Measurements from ENCODE around the gene PGGHG.

The PGGHG gene

DNA sequence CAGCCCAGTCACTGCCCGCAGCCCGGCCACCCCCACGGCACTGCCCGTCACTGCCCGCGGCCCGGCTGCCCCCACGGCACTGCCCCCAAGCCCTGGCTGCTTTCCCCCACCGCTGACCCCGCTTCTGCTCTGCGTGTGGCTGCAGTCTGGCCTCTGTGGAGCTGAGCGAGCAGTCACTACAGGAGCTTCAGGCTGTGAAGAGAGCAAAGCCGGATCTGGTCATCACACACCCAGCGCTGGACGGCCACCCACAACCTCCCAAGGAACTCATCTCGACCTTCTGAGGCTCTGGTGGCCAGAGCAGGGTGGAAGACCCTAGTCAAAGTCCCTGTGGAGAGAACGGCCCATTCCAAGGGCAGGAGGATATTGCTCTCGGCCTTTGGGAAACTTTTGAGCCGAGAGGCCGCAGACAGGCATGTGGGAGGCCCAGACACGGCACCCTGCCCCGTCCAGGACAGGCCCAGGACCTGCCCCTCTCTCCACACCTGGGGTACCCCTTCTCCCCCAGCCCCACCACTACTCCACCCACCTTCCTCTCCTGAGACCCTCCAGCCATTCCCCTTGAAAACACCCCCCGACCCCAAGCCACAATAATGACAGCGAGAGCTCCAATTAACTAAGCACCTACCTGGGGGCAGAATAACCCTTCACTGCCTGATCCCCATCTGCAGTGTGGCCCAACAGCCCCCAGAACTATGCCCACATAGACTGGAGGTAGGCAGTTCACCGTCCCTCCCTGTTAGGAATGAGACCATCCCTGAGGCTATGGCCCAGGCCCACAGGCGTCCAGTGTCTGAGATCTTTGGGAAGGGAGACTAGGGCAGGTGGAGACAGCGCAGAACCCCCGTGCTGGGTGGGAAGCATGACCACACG is 3.7 kb upstream of the PGGHG start:
- no peak for DNase-seq

DNA sequence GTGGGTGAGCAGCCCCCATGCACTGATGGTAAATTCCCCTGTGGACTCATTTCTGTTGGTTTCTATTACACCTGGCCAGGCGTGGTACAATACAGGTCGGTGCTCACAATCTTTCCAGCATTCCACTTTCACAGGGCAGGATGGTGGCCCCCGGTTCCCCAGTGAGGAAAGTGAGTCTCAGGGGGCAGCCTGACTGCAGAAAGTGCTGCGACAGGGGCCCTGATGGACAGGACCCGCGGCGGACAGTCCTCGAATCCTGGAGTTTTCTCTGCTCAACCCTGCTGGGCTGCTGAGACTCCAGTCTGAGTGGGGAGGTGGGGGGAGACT is 3.1 kb upstream of the PGGHG start:
- no peak for DNase-seq

DNA sequence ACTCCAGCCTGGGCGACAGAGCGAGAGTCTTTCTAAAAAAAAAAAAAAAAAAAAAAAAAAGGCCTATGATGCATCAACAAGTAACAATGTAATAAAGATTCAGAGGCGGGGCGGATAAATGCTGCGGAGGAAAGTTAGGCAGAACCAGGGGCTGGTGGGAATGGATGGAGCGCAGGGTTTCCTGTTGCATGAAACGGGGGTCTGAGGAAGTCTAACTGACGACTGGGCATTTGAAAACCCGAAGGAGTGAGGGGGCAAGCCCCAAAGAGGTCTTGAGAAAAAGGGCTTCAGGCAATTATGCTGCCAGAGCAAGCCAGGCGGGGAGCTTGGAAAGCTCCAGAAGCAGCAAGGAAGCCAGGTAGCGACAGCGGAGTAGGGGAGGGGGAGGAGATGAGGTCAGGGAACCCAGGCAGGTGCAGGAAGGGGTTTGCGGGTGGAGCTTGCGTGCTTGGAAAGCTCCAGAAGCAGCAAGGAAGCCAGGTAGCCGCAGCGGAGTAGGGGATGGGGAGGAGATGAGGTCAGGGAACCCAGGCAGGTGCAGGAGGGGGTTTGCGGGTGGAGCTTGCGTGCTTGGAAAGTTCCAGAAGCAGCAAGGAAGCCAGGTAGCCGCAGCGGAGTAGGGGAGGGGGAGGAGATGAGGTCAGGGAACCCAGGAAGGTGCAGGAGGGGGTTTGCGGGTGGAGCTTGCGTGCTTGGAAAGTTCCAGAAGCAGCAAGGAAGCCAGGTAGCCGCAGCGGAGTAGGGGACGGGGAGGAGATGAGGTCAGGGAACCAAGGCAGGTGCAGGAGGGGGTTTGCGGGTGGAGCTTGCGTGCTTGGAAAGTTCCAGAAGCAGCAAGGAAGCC is 1.7 kb upstream of the PGGHG start:
- DNase-seq: peak; percentile 49

DNA sequence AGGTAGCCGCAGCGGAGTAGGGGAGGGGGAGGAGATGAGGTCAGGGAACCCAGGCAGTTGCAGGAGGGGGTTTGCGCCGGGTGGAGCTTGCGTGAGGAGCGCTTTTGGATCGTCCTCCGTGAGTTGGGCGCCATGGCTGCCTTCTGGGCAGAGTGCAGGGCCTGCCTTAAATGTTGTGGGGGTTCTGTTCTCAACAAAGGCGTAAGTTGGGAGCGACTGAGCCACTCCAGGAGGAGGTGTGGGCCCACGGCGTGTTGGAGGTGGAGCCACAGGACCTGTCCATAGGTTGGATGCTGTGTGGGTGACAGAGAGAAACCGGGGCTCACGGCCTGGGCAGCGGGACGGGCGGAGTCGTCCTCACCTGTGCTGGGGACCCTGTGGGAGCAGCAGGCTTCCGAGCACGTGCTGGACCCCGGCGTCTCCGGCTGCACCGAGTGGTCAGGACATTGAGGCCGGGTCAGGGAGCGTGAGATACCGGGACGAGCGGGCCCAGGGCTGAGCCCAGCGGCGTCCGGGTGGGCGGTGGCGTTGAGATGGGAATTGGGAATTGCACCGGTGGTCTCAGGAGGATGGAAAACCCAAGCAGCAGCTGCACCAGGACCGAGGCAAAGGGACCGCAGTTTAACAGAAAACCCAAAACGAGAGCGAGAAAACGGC is 977 bp upstream of the PGGHG start:
- peak; percentile 27 for DNase-seq

DNA sequence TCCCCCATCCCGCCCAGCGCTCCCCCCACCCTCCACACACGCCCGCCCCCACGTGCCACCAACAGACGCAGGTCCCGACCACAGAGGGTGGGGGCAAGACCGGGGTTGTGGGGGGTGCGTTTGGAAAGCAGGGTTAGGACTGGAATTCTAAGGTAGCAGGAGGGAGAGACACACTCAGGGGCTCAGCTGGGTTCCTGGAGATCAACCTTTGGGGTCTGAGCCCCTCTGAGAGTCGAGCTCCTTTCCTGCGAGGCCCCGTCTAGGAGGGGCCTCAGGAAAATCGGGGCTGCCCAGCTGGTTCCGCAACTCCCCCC is 429 bp downstream of the PGGHG start:
- no peak for DNase-seq

DNA sequence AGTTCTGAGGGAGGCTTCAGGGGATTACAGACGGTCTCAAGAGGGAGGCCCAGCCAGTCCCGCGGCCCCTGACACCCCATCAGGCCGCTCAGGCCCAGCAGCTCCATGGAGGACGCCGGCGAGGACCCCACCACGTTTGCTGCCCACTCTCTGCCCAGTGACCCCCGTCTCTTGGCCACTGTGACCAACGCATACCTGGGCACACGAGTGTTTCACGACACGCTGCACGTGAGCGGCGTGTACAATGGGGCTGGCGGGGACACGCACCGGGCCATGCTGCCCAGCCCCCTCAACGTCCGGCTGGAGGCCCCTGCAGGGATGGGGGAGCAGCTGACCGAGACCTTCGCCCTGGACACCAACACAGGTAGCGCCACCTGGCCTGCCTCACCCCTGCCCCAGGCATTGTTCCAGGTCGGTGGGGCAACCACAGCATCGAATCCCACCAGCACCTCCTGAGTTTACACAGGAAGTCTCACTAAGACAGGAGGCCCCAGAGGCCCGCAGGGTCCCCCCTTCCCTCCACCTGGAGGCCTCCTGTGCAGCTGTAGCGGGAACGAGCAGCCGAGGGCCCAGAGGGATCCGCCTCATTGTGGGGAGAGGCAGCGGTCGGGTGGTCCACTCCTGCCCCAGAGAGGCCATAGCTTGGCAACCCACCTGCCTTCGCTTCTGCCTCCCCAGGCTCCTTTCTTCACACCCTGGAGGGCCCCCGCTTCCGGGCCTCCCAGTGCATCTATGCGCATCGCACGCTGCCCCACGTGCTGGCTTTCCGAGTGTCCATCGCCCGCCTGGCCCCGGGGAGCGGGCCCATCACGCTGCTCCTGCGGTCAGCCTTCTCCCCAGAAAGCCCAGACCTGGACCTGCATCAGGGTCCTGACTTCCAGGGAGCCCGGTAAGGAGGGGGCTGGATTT is 1.0 kb downstream of the PGGHG start:
- DNase-seq: no peak

DNA sequence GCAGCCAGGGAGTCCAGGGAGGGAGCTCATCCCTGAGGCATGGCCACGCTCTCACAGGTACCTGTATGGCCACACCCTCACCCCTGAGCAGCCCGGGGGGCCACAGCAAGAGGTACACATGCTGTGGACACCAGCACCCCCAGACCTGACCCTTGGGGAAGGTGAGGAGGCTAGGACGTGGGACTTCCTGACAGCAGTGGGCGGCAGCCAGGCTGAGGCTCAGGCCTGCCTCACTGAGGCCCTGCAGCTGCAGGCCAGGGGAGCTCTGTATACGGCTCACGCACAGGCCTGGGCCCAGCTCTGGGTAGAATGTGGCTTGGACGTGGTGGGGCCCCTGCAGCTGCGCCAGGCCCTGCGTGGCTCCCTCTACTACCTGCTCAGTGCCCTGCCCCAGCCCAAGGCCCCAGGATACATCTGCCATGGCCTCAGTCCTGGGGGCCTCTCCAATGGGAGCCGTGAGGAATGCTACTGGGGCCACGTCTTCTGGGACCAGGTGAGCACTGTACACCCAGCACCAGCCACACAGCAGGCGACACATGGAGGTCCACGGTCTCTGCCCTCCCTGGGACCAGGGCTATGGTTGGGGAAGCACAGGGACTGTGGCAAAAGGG is 1.8 kb downstream of the PGGHG start:
- no peak for DNase-seq

DNA sequence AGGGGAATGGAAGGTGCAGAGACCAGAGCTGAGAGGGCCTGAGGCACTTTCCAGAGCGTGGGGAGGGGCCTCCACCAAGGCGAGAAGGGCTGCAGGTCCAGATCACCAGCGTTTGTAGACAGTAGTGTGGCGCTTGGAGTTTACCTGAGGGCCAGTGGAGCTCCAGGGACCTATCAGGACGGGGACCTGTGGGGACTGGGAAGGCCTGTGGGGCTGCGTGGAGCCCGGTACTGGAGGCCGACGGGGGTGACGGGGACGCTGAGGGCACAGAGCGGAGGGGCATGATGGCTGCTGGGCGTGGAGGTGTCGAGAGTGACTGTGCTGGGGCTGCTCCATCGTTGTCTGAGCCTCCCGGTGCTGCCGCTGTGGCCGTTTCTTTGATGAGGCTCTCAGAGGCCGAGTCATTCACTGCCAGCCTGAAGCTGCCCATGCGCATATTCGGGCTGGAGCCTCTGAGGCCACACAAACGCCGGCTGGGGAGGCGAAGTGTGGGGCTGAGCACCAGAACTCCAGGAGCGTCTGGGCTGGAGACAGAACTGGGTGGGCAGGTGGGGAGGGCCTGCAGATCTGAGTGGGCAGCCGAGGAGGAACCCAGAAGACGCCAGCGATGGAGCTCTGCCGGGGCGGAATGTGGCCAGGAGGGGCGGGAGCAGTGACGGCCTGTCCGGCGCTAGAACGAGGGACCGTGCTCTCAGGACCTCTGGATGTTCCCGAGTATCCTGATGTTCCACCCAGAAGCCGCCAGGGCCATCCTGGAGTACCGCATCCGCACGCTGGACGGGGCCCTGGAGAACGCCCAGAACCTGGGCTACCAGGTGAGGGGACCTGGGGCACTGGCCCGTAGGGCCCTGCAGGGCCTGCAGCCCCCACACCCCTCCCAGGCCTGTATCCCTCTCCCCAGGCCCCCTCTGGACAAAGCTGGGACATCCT is 2.6 kb downstream of the PGGHG start:
- no peak for DNase-seq

DNA sequence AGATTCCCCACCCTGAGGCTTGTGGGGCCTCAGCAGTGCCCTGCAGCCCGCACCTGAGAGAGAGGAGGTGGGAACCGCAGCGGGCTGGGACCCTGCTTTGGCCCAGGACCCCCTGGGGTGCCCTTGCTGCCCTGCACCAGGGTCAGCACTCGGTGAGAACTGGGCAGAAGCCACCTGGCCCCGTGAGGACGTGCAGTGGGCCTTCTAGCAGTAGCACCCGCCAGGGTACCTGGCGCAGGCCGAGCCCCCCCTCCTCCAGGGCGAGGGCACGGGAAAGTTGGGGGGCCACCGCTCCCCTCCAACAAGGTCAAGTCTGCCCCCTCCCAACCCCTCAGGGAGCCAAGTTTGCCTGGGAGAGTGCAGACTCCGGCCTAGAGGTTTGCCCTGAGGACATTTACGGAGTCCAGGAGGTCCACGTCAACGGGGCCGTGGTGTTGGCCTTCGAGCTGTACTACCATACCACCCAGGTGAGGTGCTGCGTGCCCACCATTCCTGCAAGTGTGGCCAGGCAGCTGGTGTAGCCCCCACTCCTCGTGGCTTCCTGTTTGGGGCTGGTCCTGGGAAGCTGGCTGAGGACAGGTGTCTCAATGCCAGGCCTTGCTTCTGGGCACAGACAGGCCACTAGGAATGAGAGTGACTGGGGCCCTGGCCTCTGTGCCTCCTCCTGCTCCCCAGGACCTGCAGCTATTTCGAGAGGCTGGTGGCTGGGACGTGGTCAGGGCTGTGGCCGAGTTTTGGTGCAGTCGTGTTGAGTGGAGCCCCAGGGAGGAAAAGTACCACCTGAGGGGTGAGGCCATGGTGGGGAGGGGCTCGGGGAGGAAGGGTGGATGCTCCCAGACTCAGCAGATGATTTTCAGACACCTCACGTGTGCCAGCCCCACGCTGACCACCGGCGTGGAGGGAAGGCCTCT is 3.5 kb downstream of the PGGHG start:
- no peak for DNase-seq

DNA sequence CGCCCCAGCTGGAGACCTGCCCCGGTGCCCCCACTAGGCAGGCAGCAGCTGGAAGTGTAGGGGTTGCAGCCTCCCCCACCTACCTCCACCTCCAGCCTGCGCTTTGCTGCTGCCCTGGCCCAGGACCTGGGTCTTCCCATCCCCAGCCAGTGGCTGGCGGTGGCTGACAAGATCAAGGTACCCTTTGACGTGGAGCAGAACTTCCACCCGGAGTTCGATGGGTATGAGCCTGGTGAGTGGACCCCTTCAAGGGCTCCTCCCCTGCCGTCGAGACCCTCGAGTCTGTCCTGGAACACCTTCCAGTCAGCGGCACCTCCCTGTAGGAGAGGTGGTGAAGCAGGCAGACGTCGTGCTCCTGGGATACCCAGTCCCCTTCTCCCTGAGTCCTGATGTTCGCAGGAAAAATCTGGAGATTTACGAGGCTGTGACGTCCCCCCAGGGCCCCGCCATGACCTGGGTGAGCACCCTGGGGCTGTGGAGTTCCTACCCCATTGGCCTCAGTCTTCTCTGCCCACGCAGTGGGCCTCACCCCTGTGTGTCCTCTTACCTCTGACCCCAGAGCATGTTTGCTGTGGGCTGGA is 4.4 kb downstream of the PGGHG start:
- no peak for DNase-seq

DNA sequence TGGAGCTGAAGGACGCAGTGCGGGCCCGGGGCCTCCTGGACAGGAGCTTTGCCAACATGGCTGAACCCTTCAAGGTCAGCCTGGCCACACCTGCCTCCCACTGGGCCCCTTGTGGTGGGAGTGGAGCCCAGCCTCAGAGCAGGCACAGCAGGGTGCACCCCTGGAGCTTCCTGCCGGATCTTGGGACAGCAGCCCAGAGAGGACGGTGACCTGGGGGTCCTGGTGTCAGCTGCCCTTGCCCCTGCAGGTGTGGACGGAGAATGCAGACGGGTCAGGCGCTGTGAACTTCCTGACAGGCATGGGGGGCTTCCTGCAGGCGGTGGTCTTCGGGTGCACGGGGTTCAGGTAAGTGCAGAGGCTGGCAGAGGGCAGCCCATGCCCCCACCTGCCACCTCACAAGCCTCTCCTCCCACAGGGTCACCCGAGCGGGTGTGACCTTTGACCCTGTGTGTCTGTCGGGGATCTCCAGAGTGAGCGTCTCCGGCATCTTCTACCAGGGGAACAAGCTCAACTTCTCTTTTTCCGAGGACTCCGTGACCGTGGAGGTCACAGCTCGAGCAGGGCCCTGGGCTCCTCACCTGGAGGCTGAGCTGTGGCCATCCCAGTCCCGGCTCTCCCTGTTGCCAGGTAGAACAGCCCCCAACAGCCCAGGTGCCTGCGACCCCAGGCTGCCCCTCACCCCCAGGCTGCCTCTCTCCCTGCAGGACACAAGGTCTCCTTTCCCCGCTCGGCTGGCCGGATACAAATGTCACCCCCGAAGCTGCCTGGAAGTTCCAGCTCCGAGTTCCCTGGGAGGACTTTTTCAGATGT is 5.1 kb downstream of the PGGHG start:
- DNase-seq: no peak

DNA sequence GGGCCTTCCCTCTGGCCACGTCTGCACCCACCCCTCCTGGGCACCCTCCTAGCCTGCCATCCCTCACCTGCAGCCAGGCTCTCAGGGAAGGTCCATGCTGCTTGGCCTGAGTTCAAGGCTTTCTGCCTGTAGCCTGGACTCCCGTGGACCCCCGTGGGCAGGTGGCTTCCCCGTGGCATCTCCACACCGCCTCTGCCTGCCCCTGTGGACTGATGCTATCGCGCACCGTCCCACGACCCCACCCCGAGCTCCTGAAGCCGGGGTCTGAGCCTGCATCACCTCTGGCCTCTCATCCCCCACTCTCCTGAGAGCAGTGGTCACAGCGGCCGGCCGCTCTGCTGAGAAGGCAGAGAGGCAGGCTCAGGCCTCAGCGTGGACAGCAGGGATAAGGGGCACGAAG is 5.9 kb downstream of the PGGHG start:
- no peak for DNase-seq

DNA sequence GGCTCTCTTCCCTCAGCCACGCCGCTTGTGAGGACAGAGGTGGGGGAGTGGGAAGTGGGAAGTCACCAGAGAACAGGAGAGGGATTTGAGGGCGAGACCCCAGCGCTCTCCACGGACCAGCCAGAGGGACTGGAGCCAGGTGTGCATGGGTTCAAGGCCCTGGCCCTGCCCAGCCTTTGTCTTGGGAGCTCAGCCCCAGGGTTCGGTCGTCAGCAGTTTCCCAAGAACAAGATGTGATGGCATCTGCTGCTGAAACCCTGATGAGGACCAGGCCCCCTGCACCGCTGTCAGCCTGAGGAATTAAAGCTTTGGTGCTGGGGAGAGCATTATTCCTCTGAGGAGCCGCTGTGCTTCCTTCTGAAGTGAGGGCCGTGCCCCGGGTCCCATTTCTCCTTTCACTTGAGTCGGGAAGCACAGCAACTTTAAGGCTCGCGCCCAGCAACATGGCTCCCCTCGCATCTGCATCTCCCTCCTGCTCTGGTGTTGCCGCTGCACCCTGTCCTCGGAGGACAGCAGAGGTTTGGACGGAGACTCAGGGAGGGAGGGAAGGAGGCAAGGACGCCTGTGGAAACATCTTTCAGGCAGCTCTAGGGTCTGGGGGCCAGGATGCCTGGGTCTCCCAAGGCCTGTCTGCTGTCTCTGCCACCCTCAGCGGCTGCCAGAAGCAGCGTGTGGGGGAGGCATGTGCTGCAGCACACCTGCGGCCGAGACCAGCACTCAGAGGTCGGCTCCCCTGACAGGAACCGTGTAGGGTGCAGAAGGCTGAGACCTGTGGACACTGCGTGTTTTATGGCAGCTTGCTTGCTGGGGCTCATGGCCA is 6.6 kb downstream of the PGGHG start:
- DNase-seq: no peak

DNA sequence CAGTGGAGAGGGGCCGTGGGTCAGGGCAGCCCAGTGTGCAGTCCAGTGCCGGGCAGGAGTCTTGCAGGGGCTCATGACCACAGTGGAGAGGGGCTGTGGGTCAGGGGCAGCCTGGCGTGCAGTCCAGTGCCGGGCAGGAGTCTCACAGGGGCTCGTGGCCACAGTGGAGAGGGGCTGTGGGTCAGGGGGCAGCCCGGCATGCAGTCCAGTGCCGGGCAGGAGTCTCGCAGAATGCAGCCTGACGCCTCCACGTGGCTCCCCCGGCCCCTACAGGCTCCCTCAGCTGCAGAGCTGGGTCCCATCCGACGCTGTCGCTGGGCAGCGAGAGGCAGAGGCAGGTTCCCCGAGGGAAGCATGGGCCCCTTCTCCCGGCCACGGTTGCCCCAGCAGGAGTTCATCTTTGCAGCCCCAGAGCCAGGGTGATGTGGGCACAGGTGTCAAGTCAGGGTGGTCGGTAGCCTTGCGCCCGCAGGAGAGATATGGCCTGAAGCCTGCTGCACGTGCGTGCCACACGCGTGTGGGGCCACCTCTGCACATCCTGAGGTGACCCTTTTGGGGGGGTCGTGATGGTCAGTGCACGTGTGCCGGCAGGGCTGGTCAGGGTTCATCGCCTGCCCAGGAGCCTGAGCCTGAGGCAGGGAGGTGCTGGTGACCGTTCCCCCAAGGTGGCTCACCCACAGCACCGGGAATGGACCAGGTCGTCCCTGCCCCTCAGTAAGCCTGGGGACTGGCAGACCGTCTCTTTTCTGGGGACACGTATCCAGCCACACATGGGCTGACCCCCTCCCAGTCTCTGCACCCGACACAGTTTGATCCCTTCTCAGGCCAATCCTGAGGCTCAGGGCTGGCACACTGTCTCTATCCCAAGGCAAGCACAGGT is 7.5 kb downstream of the PGGHG start:
- no peak for DNase-seq

DNA sequence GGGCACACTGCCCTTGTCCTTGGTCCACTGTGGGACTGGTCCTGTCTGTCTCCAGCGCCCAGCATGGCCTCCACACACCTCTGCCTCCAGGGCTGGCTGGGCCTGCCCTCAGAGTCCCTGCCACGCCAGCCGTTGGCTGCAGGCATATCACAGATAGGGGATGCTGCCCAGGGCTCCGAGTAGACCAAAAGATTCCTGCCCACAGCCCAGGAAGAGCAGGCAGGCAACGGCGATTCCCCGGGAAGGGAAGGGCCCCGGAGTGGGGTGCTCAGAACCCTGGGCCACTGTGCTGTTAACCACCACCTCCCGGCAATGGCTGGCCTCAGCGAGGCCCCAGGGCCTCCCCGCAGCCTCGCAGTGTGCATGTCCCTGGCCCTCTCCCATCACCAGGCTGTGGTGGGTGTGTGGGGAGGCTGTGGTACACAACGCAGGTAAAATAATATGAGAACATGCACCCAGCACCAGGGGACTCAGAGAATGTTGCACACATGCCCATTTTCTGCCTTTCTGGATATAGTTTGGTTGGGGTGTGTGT is 8.2 kb downstream of the PGGHG start:
- no peak for DNase-seq

DNA sequence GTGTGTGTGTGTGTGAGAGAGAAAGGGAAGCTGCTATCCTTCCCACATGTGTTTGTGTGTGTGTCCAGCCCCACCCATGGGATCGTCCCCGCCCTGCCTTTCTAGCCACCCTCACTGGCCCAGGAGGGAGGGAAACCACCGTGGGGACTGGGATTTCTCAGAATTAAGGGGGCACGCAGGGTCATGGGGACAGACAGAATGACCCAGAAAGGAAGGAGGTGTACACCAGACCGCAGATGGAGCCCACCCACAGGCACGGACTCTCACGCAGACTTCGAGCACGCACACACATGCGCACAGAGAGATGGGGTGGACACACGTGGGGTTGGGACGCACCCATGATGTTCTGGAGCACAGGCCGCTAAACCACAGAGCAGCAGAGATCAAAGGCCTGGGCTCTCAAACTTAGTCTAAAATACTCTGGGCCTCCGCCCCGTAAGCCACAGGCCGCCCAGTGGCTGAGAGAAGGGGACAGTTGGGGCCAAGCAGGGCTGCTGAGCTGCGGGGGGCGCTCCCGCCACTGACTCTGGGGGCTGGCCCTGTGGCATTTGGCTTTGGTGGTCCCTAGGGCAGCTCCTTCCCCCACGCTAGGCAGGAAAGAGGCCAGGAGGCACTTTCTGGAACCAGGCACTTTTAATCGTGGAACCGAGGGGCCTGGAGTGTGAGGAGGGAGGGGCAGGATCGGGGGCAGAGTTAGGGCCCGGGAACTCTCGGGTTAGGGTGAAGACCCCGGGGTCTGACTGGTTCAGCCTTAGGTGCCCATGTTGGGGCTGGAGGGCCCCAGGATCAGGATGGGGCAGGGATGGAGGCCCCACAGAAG is 8.9 kb downstream of the PGGHG start:
- DNase-seq: no peak

Measured in CD4-positive, alpha-beta T cell treated with Interleukin-4 for 4 hours (primary cell).